HT1080 (cell line): Measurements from ENCODE around the gene FTCD. TPM values are rescaled to one million over a fixed set of nuclear protein-coding genes. Genes with fewer than 3 reads are reported as not detected.

Experiments
- DNase-seq: peaks from one replicate; pipeline ENCODE4 v3.0.0-alpha.2; 2015; ENCODE audit warnings: low read depth
- total RNA-seq: library from RNA; depleted of rRNA; stranded (reverse); fragments of >200 nt; shearing (Covaris generic); gene quantifications from 2 replicates; pipeline ENCODE4 v1.2.3, GENCODE V29; 2014

The FTCD gene
- total RNA-seq, 1 experiment from 2014 or later: 0.69 TPM

GRCh38 chr21:46154155-46154954 lies 1.0 kb downstream of the FTCD start:
- no peak for DNase-seq

GRCh38 chr21:46153247-46154154 lies 1.9 kb downstream of the FTCD start:
- peak; percentile 15 for DNase-seq

GRCh38 chr21:46152927-46153246 lies 2.5 kb downstream of the FTCD start:
- no peak for DNase-seq

- DNase-seq: no peak
Measured at GRCh38 chr21:46151989-46152926, 3.1 kb downstream of the FTCD start.

GRCh38 chr21:46151261-46151988 lies 4.0 kb downstream of the FTCD start:
- no peak for DNase-seq

- no peak for DNase-seq
Measured at GRCh38 chr21:46150491-46151121, 4.8 kb downstream of the FTCD start.

- DNase-seq: no peak
Measured at GRCh38 chr21:46150073-46150472, 5.3 kb downstream of the FTCD start.

GRCh38 chr21:46149205-46149901 lies 6.0 kb downstream of the FTCD start:
- no peak for DNase-seq

- DNase-seq: no peak
Measured at GRCh38 chr21:46148106-46148505, 7.3 kb downstream of the FTCD start.

GRCh38 chr21:46147429-46147828 lies 8.0 kb downstream of the FTCD start:
- DNase-seq: peak; percentile 51

GRCh38 chr21:46146856-46147255 lies 8.5 kb downstream of the FTCD start:
- DNase-seq: no peak

GRCh38 chr21:46145840-46146691 lies 9.3 kb downstream of the FTCD start:
- no peak for DNase-seq

GRCh38 chr21:46145159-46145839 lies 10.1 kb downstream of the FTCD start:
- no peak for DNase-seq

GRCh38 chr21:46144464-46145070 lies 10.8 kb downstream of the FTCD start:
- no peak for DNase-seq

- DNase-seq: no peak
Measured at GRCh38 chr21:46142582-46143473, 12.6 kb downstream of the FTCD start.

GRCh38 chr21:46141767-46142581 lies 13.4 kb downstream of the FTCD start:
- DNase-seq: no peak
